GM04504 (cell line): Measurements from ENCODE around the gene MTRF1L.
"Not testable (repeated sequence)": the region's sequence is repeated elsewhere in the genome, so short reads cannot be mapped to it uniquely, and the experiment has no call there.

Experiments
- DNase-seq: peaks from one replicate; pipeline ENCODE4 v3.0.0-alpha.2; 2012; ENCODE audit warnings: low read depth

Gene MTRF1L

DNA sequence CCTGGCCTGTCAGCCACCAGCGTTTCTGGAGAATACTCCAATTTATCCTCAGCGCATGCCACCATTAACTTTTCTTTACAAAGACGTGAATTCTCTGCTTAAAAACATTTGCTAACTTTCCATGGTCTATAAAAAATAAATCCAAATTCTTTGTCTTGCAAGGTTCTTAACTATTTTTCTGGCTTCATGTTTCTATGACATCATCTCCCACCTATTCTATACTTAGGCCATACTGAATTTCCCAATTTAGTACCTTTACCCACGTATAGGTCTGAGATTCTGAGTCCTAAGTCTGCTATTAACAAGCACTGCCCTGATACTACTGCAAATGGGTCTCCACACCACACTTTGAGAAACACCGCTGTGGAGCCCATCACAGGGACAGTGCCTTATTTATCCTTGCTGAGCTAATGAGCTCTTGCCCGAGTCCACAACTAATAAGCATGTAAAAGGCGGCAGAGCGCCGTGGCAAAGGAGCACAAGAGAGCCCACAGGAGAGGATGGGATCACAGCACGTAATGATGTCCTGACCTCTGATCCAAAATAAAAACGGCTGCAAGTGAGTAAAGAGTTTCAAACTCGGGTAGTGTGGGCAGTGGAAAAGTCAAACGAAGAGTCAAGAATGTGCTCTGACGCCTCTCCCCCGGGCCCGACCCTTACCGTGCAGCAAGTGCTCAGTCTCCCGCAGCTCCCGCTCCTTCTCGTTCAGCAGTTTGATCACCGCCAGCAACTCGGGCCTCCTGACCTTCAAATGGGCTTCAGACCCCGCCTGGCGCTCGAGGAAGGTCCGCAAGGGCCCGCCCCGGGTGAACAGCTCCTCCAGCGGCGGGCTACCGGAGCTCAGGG, 519 bp downstream of the MTRF1L start:
- DNase-seq = no peak

DNA sequence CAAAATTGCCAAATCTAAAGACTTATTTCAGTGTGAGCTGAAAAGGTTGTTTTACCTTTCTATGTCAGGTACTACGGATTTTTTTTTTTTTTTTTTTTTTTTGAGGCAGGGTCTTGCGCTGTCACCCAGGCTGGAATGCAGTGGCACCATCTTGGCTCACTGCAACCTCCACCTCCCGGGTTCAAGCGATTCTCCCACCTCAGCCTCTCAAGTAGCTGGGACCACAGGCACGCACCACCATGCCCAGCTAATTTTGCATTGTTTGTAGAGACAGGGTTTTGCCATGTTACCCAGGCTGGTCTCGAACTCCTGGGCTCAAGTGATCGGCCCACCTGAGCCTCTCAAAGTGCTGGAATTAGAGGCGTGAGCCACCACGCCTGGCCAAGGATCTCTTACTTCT, 1.7 kb downstream of the MTRF1L start:
- DNase-seq = not testable (repeated sequence)

DNA sequence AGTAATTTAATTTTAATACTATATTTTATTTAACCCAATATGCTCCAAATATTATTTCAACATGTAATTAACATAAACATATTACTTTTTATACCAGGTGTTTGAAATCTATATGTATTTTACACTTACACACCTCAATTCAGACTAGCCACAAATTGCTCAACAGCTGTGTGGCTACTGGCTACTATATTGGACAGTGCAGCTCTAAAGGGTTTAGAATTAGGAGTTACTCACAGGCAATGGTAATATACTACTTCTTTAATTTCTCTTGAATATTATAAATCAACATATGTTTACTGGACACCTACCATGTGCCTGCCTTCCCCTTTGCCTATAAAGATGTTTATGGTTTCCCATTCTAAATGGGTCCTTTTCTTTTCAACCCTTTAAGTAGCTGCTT, 2.3 kb downstream of the MTRF1L start:
- DNase-seq = no peak

DNA sequence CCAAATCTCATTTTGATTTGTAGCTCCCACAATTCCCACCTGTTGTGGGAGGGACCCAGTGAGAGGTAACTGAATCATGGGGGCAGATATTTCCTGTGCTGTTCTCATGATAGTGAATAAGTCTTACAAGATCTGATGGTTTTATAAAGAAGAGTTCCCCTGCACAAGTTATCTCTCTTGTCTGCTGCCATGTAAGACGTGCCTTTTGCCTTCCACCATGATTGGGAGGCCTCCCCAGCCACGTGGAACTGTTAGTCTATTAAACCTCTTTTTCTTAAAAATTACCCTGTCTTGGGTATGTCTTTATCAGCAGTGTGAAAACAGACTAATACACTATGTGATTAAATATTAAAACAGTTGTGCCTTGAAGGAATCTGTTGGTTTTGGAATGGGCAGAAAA, 3.0 kb downstream of the MTRF1L start:
- not testable (repeated sequence) for DNase-seq

DNA sequence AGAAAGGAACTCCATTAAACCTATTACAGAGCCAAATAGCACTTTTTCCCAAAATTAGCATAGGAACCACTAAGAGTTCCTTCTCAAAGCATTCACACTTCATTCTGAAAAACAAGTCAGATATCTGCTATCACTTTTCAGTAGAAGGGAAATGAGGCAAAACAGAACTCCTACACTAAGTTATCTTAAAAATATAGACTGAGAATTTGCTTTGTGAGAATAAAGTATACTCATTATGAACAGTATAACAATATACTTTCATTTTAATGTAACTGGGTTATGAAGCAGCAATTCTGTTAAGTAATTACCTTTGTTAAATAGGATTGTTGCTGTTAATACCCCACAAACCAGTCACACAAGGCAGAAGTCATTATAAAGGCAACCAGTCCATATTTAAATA, 8.7 kb downstream of the MTRF1L start:
- no peak for DNase-seq

DNA sequence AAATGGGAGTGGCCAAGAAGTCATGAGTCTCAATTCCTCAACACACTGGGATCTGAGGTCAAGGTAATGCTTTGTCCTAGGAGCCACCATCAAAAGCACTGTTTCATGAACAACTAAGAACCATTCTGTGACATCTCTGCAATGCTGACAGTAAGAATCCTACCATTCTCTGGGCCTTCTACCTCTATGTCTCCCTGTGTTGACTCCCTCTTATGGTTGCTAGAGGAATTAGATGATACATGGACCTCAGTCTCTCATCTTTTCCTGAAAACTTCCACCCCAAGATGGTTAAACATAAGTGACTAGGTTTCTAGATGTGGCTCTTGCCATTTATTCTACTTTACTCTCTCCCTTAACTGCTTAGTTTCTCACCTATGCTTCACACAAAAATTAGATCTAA, 9.1 kb downstream of the MTRF1L start:
- DNase-seq = no peak

DNA sequence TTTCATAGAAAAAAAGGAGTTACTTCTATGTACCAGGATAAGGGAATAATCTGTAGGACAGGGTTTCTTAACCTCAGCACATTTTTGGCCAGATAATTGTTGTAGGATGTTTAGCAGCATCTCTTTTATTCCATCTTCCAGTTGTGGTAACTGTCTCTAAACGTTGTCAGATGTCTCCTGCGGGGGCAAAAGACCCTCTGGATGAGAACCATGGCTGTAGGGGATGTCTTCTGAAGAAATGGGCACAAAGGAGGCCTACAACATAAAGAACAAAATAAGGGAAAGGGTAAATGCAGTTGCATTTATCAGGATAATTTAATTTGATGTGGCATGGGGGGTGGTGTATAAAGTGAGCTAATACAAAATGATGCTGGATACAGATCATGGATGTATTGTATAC, 15.5 kb downstream of the MTRF1L start:
- DNase-seq = no peak

DNA sequence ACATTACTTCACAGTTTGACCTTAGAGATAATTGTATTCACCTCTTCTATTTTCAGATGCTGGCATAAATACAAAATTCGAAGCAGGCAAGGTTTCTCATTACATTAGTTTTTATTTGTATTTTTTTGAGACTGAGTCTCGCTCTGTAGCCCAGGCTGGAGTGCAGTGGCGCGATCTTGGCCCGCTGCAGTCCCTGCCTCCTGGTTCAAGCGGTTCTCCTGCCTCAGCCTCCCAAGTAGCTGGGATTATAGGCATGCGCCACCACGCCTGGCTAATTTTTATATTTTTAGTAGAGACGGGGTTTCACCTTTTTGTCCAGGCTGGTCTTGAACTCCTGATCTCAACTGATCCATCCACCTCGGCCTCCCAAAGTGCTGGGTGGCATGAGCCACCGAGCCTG, 17.2 kb downstream of the MTRF1L start:
- DNase-seq = not testable (repeated sequence)

DNA sequence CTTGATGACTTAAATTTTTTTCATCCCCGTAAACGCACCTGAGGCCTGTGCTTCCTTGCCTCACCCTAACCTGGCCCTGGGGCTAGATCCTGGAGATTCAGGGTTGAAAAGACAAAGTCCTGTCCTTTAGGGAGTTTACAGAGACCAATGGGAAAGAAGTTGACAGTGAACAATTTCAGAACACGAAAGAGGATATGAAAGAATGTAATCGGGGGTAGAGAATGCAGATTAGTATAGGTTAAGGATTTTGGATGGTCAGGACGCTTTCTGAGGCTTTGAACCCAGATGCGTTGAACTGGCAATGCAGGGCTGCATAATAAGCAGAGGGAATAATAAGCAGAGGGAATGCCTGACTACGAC, 18.0 kb downstream of the MTRF1L start:
- DNase-seq = no peak

DNA sequence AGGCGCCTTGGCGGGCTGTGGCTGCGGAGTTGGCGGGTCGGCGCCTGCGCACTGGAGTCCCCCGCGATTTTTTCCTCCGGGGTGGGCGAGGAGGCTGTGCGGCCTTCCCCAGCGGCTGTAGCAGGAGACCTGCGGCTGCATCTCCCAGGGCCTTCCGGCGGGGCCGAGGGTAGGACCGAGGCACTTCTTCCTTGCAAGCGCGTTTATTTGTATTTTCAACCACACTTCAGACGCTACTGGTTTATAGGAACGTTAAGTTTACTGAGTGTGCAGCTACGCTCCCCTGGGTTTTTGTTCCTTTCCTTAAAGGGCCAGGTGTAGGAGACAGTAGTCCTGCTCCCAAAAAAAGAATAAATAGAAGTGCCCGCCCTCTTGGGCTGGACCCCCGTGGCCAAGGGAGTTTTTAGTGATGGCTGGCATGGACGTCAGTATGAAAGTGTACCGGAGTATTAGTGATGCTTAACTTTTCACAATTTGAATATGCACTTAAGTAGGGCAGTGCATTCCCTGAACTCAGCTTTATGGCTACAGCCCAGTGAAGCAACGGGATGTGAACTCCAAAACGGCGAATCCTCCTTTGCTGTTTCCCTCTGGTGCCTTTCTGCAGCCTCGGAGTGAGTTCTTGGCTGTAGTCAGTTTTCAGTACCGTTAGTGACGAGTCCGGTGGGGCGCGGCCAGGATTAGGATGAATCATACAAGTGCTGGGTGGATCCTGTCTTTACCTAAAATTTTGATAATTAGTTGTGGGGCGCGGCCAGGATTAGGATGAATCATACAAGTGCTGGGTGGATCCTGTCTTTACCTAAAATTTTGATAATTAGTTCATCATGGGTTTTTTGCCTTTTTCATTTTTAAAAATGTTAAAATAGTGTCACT, 18.6 kb downstream of the MTRF1L start:
- peak; percentile 66 for DNase-seq

DNA sequence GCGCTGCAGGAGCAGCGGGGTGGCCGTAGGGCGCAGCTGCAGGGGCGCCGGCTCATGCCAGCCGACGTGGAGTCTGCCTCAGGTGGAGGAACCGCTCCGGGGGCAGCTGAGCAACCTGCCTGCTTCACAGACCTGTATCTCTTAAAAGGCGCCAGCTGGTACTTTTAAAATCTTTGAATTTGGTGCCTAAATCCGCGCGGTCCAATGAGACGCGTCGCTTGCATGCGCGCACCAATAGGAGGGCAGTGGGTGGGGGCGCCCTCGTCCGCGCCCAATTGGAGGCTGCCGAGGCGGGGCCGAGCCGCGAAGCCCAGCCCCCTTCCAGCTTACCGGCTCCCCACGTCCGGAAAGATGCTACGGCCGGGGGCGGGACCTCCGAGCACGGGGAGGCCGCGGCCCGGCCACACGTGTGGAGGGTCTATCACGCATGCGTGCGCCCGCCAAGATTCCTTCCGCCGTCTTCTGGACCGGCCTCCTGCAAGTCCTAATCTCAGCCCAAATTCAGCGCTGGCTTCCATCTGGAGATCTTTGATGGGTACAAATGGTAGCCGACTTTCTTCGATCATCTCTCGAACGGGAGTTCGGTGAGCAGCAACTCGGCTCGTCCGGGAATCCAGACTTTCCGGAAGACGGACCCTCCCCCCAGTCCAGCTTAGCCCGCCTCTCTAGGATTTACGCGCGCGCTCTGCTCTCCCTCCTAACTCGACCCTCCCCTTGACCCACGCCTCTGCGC, 19.4 kb downstream of the MTRF1L start, which contains the start of gene FBXO5:
FBXO5 (minus strand) TSS at position 138 of the 733 bp plus-strand sequence; CDS start at position 56, 82 bp downstream.
- peak; percentile 96 for DNase-seq

DNA sequence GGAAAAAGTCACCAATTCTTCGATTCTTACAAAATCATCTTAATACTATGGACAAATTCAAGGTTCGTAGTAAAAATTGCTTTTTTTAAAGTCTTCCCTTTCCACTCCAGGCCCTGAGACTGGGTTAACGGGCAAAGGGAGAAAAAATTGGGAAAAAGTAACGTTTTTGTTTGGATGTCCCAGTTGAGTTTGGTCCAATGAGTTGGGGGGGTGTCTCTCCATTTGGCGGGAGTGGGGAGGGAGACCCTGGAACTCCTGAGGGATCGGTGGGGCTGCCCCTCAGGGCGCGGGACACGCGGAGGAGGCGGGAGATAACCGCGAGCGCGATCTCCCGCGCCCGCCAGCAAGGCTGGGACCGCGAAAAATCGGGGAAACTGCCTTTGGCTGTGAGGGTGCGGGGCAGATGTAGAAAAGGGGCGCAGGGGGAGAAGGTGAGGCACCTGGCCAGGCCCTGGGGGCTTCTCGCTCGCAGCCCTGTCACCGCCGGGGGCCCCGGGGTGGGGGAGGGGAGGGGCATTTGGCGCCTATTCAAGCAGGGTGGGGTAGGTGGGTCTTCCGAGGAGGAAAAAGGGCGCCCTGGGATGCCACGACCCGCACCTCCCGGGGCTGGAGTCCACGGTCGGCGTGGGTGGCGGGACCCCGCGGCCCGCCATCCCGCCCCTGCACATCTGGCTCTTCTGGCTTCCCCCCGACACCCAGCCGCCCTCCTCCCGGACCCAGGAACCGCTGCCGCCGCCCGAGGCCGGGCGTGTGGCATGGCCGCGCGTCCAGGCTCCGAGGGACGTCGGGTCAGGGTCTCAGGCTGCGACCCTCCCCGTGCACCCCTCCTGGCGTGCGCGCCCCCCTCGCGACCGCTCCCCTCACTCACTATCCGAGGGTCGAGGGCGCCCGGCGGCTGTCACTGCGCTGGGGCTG, 20.3 kb downstream of the MTRF1L start:
- no peak for DNase-seq

DNA sequence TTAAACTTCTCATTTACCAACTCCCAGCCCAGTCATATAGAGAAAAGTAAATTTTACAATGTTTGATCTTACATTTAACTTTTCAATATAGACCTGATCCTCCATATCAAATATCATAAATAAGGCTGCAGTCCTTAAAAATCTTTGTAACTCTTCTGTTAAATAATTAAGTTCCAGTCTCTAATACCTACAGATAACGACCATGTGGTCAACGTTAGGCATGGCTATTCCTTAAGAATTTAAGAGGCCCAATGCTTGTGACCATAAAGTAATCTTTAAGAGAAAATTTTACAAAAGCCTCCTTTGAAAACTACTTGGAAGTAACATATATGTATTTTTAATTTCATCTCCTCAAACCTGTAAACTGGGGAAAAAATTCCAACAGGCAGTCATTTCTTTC, 21.3 kb downstream of the MTRF1L start:
- DNase-seq = no peak

DNA sequence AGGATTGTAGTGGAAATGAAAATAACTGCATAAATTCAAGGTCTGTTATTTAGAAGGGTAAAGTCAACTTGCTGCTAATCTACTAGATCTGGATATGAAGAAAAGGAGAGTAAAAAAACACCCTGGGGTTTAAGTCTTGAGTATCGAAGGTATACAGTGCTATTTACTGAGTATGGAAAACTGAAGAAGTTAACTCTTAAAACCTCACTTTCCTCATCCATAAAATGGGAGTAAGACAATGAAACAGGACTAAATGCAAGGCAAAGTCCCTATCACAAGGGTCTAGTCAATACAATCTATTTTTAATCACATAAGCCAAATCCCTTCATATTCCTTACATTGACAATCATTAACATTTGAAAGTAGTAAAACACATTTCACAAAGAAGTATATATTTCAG, 21.9 kb downstream of the MTRF1L start:
- no peak for DNase-seq

DNA sequence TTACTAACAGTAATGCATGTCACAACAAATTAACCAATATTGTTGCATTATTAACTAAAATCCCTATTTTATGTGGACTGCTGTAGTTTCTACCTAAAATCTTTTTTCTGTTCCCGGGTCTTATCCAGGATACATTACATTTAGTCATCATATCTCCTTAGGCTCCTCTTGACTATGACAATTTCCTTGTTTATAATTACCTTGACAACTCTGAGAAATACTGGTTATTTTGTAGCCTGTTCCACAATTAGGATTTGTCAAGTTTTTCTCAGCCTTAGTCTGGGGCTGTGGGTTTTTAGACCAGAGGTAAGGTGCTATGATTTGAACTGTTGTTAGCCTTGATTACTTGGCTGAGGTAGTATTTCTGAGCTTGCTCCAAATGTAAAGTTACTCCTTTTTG, 23.4 kb downstream of the MTRF1L start:
- DNase-seq = no peak

DNA sequence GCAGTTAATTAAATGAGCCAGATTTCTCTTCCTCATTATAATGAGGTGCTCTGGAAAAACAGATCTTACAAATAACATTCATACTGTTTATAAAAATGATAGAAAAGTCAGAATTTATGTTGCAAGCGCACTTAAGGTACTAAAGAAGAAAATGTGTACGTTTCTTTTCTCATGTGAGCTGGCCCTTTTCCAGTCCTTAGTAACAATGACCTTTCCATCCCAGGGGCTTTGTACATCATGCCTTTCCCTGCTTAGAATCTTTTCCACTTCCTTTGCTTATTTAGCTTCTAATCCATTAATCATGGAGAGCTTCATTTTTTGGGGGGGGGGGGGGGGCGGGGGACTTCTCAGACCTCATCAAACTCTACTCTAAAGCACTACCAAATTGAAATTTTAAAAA, 24.5 kb downstream of the MTRF1L start:
- no peak for DNase-seq

DNA sequence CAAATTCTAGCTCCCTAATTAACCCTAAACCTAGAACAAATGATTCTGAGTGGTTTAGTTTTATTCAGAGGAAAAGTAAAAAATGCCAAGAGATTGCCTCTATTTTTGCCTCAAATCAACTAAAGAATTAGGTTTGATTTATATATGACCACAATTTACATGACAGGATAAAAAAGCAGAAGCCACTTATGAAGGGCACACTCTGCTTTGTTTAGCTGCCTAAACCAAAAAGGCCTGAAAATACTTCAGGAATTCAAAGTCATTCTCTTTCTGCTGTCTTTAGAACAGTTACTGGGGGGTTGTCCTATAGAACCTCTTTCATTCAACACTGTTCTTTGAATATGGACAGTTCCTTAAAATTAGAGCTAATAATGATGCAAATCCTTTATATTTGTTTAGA, 25.0 kb downstream of the MTRF1L start:
- DNase-seq = no peak

DNA sequence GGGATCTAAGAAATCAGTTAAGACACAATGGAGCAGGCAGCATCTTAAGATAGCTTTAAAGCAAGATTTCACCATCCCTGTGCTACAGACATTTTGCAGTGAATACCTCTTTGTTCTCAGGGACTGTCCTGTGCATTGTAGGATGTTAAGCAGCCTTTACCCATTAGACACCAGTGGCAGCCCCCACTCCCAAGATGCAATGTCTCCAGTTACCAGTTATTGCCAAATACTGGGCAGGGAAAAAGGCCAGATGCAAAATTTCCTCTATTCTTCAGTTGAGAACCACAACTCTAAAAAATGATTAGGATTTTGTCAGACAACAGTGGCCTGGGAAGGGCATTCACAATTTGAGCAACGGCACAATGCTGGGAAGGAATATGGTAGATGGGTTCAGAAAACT, 25.8 kb downstream of the MTRF1L start:
- no peak for DNase-seq

DNA sequence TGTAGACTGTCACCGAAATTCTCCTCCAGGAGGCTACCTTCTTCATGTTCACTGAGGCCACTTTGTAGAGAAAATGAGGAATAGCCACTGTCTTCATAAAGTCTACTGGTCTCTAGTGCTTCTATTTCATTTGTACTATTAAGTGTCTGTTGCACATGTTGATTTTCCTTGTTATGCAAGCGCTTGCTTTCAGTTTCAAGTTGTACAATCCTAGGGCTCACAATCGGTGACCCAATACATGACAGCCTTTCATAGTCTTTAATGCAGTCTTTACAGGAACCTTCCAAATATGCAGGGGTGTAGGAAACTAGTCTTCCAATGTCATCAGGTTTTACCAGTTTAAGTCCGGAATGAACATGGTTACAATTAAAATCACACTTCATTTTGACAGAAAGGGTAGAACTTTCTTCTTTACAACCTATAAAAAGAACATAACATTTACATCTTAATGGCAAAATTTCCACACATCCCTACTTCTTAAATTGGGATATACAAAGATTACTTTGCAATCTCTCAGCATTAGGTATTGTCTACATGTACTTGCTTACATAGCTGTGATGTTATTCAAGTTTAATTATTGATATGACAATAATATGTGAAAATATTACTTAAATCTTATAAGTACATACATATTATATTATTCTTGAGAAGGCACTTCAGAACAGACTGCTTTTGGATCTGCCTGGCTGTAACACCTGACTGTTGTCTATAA, 27.1 kb downstream of the MTRF1L start:
- no peak for DNase-seq

DNA sequence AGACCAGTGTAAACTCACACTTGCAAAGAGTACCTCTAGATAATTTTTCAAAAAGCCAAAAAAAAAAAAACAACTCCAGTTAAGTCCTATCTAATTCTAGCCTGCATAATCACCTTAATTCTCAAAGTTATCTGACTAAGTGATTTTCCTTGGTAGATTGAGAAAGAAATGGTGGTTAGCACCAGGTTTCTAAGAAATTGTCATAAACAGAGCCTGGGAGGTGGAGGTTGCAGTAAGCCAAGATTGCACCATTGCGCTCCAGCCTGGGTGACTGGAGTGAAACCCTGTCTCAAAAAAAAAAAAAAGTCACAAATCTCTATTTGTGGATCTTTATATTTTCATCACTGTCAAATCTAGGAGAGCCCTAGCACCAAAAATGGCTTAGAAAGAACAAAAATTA, 28.6 kb downstream of the MTRF1L start:
- DNase-seq = no peak
